Stimulated activated CD8-positive, alpha-beta memory T cell treated with anti-CD3 and anti-CD28 coated beads, Interleukin-2, amount 100 ng/mL, for 48 hours (primary cell): ENCODE data around the gene NDUFB3.

Experiments
- DNase-seq, 2 donors: peaks; one replicate each; pipeline ENCODE4 v3.0.0-alpha.2; 2020; ENCODE audit warnings: low read depth in 2 of 2

NDUFB3 gene

DNA sequence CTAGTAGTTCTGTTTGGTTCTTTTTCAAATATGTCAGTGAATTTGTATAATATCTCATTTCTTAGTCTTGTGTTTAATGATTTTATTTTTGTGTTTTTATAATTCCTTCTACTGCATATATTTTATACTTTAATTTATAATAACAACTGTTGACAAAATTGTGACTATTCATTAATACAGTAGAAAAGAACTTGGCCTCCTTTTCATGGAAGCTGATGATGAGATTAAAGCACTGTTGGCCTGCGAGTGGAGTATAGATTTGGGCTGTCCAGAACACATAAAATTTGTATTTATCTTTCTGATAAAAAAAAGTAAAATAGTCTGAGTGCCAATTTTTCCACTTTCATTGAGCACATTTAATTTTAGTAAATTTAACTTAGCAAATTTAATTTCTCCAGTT, 56.2 kb downstream of the NDUFB3 start:
- no peak for DNase-seq

- no peak for DNase-seq
Observed at GRCh38 chr2:201128933-201129505, 57.2 kb downstream of the NDUFB3 start.

- no peak for DNase-seq
Observed at GRCh38 chr2:201130524-201131186, 58.9 kb downstream of the NDUFB3 start.

- DNase-seq, result no peak
Observed at GRCh38 chr2:201132518-201132917, 60.7 kb downstream of the NDUFB3 start.
